ENCODE results near the gene NME9.

Gene NME9

GRCh38 chr3:138271189-138271794 is 58.4 kb downstream of the NME9 start:
- DNase-seq, result no peak

DNA sequence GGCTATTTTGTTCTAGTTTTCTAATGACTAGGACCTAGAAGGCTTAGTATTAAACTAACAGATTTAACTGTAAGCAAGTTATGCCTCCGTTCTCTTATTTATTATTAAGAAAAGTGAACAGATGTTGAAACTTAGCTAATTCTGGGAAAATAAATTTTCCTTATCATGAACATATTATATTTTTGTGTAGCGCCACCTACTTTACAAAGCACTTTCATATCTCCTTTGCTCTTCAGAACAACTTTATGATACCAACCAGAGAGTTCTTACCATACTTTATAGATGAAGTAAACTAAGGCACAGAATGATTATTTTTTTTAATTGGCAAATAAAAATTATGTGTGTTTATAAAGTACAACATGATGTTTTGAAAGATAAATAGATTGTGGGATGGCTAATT is 59.4 kb downstream of the NME9 start:
- DNase-seq, result no peak

DNA sequence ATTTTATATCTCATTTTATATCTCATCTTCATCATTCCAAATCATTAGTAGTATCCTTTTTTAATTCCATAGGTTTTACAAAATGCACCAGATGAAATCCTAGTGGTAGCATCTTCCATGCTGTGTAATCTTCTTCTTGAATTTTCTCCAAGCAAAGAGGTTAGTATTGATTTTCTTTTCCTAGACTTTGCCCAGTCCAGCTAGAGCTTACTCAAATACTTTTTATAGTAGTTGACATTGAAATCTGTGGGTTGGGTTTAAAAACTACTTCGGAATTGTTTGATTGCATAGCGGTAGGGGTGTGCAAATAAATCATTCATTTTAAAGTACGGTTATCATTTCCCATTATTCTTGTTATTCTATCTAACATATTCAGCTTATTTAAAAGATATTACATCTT is 62.6 kb downstream of the NME9 start:
- DNase-seq, result no peak

DNA sequence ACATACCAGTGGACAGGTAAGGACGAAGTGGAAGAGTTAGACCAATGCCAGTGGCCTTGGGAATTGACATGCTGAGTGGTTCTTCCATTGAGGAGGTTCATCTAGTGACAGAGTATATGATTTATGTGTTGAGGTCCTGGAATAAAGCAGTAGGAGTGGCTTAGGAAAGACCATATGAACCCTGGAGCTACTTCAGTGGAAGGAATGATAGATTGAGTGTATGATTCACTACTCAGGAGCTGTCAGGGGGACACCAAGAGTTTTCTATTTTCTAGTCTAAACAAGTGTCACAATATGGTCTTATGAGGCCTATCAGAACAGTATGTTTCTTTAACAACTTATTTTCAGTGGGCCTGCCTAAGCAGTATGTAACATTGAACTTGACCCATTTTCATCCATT is 63.9 kb downstream of the NME9 start:
- DNase-seq, result no peak

- DNase-seq, result no peak
Observed at GRCh38 chr3:138263104-138263503, 66.5 kb downstream of the NME9 start.

GRCh38 chr3:138260611-138261010 is 69.0 kb downstream of the NME9 start:
- DNase-seq, result no peak

DNA sequence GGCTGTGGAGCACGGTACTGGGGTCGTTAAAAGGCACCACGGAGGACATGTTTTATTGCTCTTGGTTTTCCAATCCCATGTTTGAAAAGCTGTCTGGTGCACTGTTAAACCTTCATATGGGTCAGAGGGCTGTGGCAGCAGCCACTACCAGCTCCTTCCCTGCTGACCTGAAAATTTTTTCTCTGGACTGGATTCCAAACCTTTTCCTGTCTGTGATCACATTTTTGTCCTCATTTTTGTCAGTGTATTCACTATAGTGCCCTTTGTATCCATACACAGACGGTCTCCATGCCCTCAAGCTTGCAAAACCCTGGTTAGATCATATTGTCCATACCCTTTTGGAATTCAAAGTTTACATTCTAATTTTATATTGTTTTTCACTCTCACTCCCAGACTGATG is 70.5 kb downstream of the NME9 start:
- no peak for DNase-seq

DNA sequence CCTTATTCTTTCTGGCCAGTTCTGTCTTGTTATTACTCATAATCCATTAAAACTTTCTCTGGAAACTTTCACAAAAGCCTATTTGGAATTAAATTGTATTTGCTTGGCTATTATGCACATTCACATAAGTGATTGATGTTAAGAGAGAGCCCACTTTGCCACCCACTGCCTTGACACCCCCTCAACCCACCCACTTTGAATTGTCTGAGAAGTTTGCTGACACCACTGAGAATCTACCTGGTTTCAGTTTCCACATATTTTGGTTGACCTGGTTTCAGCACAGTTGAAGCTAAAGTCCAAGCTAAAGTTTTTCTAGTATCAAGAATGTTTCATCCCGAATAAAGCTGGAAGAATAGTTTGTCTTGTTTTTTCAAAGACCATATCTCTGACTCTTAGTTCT is 71.7 kb downstream of the NME9 start:
- no peak for DNase-seq

GRCh38 chr3:138256022-138256421 is 73.6 kb downstream of the NME9 start:
- no peak for DNase-seq

DNA sequence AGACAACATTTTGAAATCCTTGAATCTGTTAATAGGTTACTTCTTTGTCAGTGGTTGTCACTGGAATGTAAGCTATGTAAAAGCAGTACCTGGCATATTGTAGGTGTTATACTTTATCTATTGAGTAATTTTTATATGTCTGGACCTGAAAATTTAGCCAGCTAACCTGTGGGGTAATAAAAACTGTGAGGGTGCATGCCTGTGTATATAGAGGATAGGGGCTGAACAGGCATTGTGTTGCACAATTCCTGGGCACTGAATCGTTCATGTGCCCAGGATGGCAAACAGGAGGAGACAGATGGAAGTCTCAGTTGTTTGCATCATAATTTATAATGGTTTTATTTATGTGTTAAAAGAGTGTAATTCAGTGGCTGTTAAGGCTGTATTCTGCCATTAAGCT is 75.4 kb downstream of the NME9 start:
- no peak for DNase-seq

- no peak for DNase-seq
Observed at GRCh38 chr3:138253609-138254008, 76.0 kb downstream of the NME9 start.
